ENCODE results near the gene HMX1. TPM values are rescaled to one million over a fixed set of nuclear protein-coding genes. Genes with fewer than 3 reads are reported as not detected.

The HMX1 gene
- total RNA-seq, 1 donor: not detected

DNA sequence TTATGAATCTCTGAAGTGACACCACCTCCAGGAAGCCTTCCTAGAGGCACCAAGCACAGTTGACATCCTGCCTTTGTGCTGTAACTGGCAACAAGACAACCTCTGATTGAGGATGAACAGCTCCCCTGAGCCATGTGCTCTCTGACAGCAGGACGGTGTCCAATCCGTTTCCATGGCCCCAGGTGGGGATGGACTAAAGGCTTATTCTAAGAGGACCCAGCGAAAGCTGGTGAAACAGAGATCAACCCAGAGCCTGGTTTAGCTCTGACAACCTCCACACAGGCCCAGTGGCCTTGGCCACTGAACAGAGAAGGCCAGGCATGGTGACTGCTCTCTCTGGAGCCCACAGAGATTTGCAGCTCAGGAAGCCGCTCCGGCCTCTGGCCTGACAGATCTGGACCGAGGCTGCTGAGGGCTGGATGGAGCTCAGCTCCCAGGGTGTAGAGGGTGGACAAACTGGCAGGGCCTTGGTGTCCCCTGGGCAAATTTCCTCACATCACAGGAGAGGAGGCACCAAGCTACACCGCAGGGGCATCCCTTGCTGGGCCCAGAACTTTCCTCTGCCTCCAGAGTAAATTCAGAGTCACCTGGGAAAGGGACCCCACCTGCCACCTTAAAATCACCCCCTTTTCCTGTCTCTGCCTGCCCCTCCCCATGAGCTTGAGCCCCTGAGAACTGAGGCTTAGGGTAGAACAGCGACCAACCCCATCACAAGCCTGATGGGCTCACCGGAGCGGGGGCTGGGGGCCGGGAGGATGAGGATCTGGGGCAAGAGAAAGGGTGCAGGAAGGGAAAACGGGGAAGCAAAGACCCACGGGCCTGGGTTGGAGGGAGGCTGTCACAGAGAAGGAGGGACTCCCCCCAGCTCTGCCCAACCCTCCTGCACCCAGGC lies 40.2 kb downstream of the HMX1 start:
- Histone ChIP-seq H3K4me1 (ENCODE audit: insufficient read depth, low read length) (no peaks in the 10 kb centered on the region), H3K36me3 (ENCODE audit: insufficient read depth, low read length) (no peaks in the 10 kb centered on the region), H2AFZ (ENCODE audit: low read length) (no peak overlapping the region), H3K4me3 (ENCODE audit: insufficient read depth, low read length) (no peak overlapping the region), H4K20me1 (ENCODE audit: insufficient read depth, low read length) (no peaks in the 10 kb centered on the region), H3K9me3 (ENCODE audit: low read depth, low read length) (no peaks in the 10 kb centered on the region), H3K4me2 (ENCODE audit: insufficient read depth, low read length) (no peak overlapping the region), H3K79me2 (ENCODE audit: insufficient read depth, low read length) (no peaks in the 10 kb centered on the region), H3K27me3 (ENCODE audit: insufficient read depth, low read length) (no peaks in the 10 kb centered on the region), H3K27ac (ENCODE audit: low read depth, low read length) (no peak overlapping the region)
- DNase-seq (ENCODE audit: insufficient read length, low spot score, missing footprints): no peak
- TF ChIP-seq, protein P1, sequence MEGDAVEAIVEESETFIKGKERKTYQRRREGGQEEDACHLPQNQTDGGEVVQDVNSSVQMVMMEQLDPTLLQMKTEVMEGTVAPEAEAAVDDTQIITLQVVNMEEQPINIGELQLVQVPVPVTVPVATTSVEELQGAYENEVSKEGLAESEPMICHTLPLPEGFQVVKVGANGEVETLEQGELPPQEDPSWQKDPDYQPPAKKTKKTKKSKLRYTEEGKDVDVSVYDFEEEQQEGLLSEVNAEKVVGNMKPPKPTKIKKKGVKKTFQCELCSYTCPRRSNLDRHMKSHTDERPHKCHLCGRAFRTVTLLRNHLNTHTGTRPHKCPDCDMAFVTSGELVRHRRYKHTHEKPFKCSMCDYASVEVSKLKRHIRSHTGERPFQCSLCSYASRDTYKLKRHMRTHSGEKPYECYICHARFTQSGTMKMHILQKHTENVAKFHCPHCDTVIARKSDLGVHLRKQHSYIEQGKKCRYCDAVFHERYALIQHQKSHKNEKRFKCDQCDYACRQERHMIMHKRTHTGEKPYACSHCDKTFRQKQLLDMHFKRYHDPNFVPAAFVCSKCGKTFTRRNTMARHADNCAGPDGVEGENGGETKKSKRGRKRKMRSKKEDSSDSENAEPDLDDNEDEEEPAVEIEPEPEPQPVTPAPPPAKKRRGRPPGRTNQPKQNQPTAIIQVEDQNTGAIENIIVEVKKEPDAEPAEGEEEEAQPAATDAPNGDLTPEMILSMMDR (IDR thresholded peaks at IDR 0.05; ENCODE audit: extremely low read depth, low read depth, low read length): no peak

DNA sequence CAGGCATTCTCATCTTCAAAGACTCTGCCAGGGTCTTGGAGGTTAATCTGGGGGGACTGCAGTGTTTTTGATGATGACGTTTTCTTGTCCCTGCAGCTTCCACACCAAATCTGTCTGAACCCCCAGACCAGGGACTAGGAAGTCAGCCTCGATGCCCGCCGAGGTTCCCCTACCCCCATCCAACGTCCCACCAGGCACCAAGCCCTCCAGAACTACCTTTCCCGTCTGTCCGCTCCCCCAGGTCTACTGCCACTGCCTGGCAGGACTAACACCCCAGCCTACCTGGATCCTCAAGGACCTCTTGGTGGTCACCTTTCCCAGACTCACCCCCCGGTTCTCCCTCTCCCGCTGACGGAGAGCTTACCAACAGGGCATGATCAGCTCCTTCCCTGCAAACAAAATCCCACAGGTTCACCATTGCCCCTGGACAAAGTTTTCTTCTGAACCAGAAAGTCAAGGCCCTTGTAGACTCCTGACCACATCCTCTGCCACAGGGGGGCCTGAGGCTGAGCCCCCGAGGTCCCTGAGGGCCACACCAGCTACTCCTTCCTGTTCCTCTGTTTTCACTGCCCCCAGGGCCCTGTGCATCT lies 40.9 kb downstream of the HMX1 start:
- Histone ChIP-seq H3K4me3 (ENCODE audit: insufficient read depth, low read length) (no peak overlapping the region), H3K27me3 (ENCODE audit: insufficient read depth, low read length) (no peaks in the 10 kb centered on the region), H3K79me2 (ENCODE audit: insufficient read depth, low read length) (no peaks in the 10 kb centered on the region), H3K4me2 (ENCODE audit: insufficient read depth, low read length) (no peak overlapping the region), H4K20me1 (ENCODE audit: insufficient read depth, low read length) (no peaks in the 10 kb centered on the region), H2AFZ (ENCODE audit: low read length) (no peak overlapping the region), H3K4me1 (ENCODE audit: insufficient read depth, low read length) (no peaks in the 10 kb centered on the region), H3K36me3 (ENCODE audit: insufficient read depth, low read length) (no peaks in the 10 kb centered on the region), H3K27ac (ENCODE audit: low read depth, low read length) (no peak overlapping the region), H3K9me3 (ENCODE audit: low read depth, low read length) (no peaks in the 10 kb centered on the region)
- TF ChIP-seq, protein P1 (IDR thresholded peaks at IDR 0.05; ENCODE audit: extremely low read depth, low read depth, low read length): no peak
- DNase-seq (ENCODE audit: insufficient read length, low spot score, missing footprints): no peak

DNA sequence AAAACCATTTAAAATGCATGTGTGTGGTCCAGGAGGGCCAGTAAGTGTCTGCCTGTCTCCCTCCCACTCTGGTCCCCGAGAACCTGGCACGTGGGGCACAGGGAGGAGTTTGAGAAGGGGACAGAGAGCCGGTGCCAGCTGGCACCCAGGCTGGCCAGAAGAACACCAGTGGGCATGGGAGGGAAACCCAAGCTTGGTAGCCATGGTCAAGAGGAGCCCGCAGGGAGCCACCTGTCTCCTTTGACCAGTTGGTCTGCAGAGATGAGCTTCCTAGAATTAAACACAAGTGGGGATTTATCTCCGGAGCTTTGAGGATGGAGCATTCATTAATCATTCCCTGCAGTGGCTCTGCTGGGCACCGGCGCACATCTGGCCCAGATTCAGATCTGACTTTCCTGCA lies 41.6 kb downstream of the HMX1 start:
- no peak overlapping the region for H3K27ac ChIP-seq (ENCODE audit: low read depth, low read length)
- H3K4me2 ChIP-seq (ENCODE audit: insufficient read depth, low read length): no peak overlapping the region
- no peaks in the 10 kb centered on the region for H3K9me3 ChIP-seq (ENCODE audit: low read depth, low read length)
- H3K36me3 ChIP-seq (ENCODE audit: insufficient read depth, low read length): no peaks in the 10 kb centered on the region
- no peaks in the 10 kb centered on the region for H3K27me3 ChIP-seq (ENCODE audit: insufficient read depth, low read length)
- no peak overlapping the region for H3K4me3 ChIP-seq (ENCODE audit: insufficient read depth, low read length)
- TF ChIP-seq, protein P1 (IDR thresholded peaks at IDR 0.05; ENCODE audit: extremely low read depth, low read depth, low read length): no peak
- H3K79me2 ChIP-seq (ENCODE audit: insufficient read depth, low read length): no peaks in the 10 kb centered on the region
- DNase-seq (ENCODE audit: insufficient read length, low spot score, missing footprints): no peak
- H4K20me1 ChIP-seq (ENCODE audit: insufficient read depth, low read length): no peaks in the 10 kb centered on the region
- H2AFZ ChIP-seq (ENCODE audit: low read length): no peak overlapping the region
- H3K4me1 ChIP-seq (ENCODE audit: insufficient read depth, low read length): no peaks in the 10 kb centered on the region

DNA sequence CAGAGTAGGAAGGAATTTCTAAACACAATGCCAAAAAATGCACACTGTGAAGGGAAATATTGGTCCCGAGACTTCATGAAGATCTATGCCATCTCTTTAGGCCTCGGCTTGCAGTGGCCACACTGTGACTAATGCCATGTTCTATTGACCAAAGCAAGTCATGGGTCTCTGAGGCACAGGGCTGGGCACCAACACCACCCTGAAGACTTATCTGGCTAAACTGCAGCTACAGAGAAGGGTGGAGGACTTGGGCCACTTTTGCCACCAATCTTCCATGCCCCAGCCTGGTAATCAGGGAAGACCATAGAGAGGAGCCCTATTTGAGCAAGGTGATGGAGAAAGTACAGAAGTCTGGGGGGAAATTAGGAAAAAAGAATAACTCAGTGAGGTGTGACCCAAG lies 42.1 kb downstream of the HMX1 start:
- no peak for DNase-seq (ENCODE audit: insufficient read length, low spot score, missing footprints)
- Histone ChIP-seq H3K36me3 (ENCODE audit: insufficient read depth, low read length) (no peaks in the 10 kb centered on the region), H3K4me1 (ENCODE audit: insufficient read depth, low read length) (no peaks in the 10 kb centered on the region), H3K4me2 (ENCODE audit: insufficient read depth, low read length) (no peak overlapping the region), H2AFZ (ENCODE audit: low read length) (no peak overlapping the region), H3K79me2 (ENCODE audit: insufficient read depth, low read length) (no peaks in the 10 kb centered on the region), H3K27me3 (ENCODE audit: insufficient read depth, low read length) (no peaks in the 10 kb centered on the region), H3K9me3 (ENCODE audit: low read depth, low read length) (no peaks in the 10 kb centered on the region), H4K20me1 (ENCODE audit: insufficient read depth, low read length) (no peaks in the 10 kb centered on the region), H3K4me3 (ENCODE audit: insufficient read depth, low read length) (no peak overlapping the region), H3K27ac (ENCODE audit: low read depth, low read length) (no peak overlapping the region)
- TF ChIP-seq, protein P1 (IDR thresholded peaks at IDR 0.05; ENCODE audit: extremely low read depth, low read depth, low read length): no peak
